Stimulated activated CD4-positive, alpha-beta T cell treated with anti-CD3 and anti-CD28 coated beads, Interleukin-12 subunit alpha, Interleukin-12 subunit beta, amount 100 ng/mL, for 4 hours (primary cell): ENCODE data around the gene IP6K2.

Source experiments
- DNase-seq: peaks from one replicate; pipeline ENCODE4 v3.0.0-alpha.2; 2020

The IP6K2 gene

DNA sequence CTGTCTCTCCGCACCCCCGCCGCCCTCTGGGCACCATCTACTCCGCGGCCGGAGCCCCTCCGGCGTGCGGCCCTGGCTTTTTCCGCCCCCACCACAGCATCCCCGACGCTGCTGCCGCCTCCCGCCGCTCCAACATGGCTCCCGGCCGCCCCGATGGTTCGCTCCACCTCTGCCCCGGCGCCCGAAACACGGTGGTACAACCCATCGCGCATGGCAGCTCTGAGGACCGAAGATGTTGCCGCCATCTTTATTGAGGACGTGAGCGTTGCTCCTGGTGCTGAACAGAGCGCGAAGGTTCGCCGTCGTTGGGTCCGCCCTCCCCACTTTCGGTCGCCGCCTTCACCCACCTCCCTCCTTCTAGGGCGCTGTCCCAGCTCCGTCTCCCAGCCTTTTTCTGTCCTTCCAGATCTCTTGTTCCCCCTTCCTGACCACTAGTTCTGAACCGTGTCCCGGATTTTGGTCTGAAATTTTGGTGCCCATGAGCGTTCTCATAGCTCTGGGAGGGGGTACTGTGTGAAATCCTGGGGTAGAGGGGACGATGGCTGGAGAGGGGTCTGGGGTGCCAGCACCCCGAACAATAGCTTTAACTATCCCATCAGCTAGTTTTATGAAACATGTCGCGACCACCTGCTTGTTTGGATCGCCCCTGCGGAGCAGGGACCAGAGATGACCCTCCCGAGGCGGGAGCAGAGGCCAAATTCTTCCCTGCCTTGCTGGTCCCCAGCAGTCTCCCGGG, 54.1 kb downstream of the IP6K2 start, which contains the start of gene CELSR3:
Gene CELSR3, minus strand, starts transcription at position 134 of the 736 bp plus-strand sequence. CDS start 252 bp downstream, outside the sequence.
- DNase-seq = peak; percentile 43

DNA sequence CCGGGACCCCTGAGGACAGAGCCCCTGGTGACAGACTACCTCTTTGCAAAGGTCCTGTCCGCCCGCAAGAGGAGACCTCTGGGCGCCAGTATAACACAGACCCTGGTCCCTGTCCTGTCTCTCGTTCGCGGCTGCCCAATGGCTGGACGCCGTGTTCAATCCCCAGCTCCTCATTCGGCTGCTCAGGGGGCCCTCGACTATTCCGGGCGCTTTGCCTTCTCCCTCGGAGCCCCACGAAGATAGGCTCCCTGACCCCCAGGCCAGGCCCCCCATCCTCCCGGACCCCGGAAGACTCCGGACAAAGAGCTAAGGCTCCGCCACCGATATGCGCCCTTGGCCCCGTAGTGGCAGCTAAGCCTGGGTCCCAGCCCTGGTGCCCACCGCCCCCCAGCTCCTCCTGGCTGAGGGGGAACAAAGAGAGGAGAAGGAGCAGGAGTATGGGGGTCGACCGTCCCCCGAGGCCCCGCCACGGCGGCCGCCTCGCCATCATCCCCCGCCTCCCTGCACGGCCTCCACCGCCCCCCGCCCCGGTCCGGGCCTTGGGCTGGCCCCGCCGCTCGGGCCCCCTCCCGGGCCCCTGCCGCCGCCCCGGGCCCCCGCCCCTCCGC, 54.8 kb downstream of the IP6K2 start:
- no peak for DNase-seq

GRCh38 chr3:48661501-48662144, 55.4 kb downstream of the IP6K2 start:
- peak; percentile 75 for DNase-seq

DNA sequence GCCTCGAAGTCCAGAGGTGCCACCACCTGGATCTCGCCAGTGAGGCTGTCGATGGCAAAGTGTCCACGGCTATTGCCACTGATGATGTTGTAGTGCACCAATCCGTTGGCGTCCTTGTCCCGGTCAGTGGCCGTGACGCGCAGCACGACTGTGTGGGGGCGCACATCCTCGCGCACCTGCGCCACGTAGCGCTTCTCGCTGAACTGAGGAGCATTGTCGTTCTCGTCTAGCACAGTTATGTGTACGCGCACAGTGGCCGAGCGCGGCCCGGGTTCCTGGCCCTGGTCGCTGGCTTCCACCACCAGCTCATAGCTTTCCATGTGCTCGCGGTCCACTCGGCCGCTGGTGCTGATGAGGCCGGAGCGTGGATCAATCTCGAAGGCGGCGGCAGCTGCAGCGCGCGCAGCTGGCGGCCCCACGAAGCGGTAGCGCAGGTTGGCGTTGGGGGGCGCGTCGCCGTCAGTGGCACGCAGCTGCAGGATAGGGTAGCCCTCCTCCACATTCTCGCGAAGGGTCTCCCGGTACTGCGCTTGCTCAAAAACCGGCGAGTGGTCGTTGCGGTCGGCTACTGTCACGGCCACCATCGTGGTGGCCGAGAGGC, 56.1 kb downstream of the IP6K2 start:
- no peak for DNase-seq

GRCh38 chr3:48656841-48657281, 60.2 kb downstream of the IP6K2 start:
- DNase-seq = peak; percentile 19

DNA sequence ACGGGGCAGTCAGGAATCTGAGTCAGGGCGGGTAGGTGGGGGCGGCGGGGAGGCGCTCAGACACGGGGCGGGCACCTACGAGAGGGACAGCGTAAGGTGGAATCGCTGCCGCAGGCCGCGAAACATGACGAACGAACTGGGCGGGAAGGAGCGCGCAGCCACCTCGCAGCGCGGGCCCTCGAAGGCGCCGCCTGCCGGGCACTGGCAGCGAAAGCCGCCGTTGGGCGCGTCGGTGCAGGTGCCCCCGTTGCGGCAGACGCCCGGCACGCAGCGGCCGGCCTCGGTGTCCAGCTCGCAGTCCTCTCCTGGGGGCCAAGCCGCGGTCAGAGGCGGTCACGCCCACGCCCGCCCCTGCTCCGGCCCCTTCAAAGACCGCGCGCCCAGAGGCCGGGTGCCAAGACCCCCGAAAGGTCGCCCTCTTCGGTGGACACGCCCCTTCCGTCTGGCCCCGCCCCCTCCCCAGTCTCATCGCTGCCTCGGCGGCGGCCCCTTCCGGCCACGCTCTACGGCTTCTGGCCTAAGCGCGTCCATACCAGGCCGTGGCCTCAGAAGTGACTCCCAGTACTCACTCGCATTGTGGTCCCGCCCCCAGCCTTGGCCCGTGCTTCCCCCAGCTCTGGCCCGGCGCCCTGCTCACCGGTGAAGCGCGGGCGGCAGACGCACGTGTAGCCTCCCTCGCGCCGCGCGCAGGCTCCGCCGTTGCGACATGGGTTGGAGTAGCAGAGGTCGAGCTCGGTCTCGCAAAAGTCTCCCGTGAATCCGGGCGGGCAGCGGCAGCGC, 60.8 kb downstream of the IP6K2 start:
- DNase-seq = peak; percentile 83

GRCh38 chr3:48655606-48656005, 61.4 kb downstream of the IP6K2 start:
- peak; percentile 43 for DNase-seq

DNA sequence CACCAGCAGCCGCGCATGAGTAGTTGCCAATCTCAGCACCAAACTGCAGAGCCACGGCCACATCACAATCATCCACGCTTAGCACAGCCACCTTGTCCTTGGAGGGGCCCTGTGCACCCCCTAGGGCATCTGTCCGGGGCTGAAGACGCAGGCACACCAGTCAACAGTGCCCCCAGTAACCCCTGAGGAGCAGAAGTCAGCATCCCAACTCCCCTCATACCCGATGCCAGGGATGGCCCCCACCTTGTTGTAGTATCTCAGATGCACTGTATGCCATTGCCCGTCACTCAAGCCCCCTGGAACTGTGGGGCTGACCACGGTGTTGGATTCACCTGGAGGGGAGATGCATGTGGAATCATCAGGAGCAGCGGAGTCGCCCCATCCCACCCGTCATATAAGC, 62.0 kb downstream of the IP6K2 start:
- no peak for DNase-seq

GRCh38 chr3:48652923-48653715, 63.9 kb downstream of the IP6K2 start:
- DNase-seq = no peak

- DNase-seq = no peak
Observed at GRCh38 chr3:48651771-48652170, 65.2 kb downstream of the IP6K2 start.

DNA sequence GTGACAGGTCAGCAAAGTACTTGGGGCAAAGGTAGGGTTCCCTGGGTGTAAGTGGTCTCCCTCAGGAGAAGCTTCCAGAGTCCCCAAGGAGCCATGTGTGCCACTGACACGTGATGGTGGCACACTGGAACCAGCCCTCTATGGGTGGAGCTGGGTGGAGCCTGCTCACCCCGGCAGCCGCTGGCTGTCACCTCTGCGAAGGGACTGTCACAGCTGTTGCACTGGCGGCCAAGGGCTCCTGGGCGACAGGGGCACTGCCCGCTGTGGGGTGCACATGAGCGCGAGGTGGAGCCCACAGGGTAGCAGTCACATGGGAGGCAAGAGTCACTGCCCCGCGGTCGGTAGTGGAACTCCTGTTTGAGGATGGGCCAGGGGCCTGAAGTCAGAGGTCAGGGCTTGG, 66.3 kb downstream of the IP6K2 start:
- no peak for DNase-seq

GRCh38 chr3:48648188-48648850, 68.7 kb downstream of the IP6K2 start:
- DNase-seq = no peak

DNA sequence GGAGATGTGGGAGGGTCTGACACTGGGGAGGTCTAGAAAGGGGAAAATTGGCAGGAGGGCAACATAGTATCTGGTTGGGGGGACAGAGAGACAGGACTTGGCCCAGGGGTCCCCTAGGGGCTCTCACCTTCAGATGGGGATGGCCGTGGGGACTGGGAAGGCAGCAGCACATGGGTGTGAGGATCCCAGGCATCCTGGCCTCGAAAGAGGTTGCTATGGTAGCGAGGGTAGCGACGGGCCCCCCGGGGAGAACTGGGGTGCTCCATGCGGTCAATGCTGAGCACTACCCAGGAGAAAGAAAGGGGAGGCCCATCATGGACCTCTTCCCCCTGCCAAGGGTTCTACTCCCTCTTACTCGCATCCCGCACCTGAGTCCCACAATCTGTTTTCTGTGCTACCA, 69.3 kb downstream of the IP6K2 start:
- DNase-seq = no peak

- DNase-seq = no peak
Observed at GRCh38 chr3:48644898-48645760, 71.9 kb downstream of the IP6K2 start.

DNA sequence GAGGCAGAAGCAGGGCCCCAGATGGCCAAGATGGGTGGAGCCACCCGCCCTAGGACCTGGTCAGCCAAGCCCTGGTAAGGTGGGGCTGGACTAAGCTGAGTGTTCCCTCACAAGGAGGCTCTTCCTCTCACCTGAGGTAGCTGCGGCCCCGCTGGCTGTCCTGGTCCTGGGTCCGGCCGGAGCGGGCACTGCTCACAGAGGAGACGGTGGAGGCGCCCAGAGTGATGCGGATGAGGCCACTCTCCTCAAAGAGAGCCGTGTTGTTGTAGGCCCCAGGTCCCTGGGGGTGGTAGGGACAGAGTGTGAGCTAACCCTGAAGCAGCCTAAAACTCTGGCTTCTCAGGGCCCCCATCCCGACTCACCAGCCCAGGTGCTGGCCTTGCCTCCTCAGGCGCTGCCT, 74.4 kb downstream of the IP6K2 start:
- DNase-seq = no peak

GRCh38 chr3:48641396-48641795, 75.6 kb downstream of the IP6K2 start:
- DNase-seq = no peak

DNA sequence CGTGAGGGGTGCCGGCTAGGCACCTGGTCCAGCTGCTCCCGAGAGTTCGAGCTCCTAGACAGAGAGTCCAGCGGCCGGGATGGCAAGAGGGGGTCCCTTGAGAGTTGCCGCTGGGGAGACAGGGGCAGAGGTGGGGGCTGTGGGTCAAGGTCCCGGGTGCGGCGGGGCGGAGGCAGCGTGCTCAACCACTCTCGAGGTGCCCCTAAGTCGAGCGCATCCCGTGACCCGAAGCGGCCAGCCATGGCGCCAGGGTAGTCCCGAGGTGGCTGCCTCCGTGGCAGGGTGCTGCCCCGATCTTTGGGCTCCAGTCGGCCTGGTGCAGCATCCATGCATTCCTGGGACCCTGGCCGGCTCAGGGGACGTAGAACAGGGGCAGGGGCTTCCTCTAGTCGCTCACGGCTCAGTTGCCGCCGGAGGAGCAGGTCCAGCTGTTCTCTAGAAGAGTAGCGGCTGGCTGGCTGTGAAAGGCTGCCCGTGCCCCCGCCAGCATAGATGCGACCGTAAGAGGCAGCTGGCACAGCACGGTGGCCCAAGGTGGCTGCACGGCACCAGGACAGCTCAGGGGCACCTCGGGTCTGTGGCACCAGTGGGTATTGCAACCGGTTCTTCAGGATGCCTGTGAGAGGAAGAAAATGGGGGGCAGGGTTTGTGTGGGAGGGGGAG, 76.9 kb downstream of the IP6K2 start:
- no peak for DNase-seq
